Right cardiac atrium (tissue), 5 donors: ENCODE measurements around the gene BCL2L13. TPM values are rescaled to one million over a fixed set of nuclear protein-coding genes. Genes with fewer than 3 reads are reported as not detected.
"Not testable (repeated sequence)": the region's sequence is repeated elsewhere in the genome, so short reads cannot be mapped to it uniquely, and the experiment has no call there.

ENCODE experiments used
- ATAC-seq, 2 donors: fragments of 200-7000 bp; cut with Tn5 transposase; one replicate each; pipeline versions ENCODE4 v1.8.0 to v1.9.1; 2020; ENCODE audit warnings: moderate library complexity in 2 of 2, mild to moderate bottlenecking in 1 of 2
- DNase-seq, 3 donors: peaks; one replicate each; pipeline ENCODE4 v3.0.0-alpha.2; 2020
- H3K27ac ChIP-seq: one replicate; pipeline ENCODE4 v1.5.1; 2013; ENCODE audit warnings: mild to moderate bottlenecking, low read length, control low read depth, moderate library complexity
- H3K27me3 ChIP-seq: one replicate; pipeline ENCODE4 v1.6.1; 2013; ENCODE audit not compliant: control insufficient read depth, insufficient read depth
- H3K4me1 ChIP-seq: one replicate; pipeline ENCODE4 v1.6.1; 2013; ENCODE audit warnings: low read length; ENCODE audit not compliant: control insufficient read depth, insufficient read depth
- H3K4me3 ChIP-seq: one replicate; pipeline ENCODE4 v1.5.1; 2013; ENCODE audit warnings: low read length, control low read depth
- H3K9me3 ChIP-seq: one replicate; pipeline ENCODE4 v1.6.1; 2013; ENCODE audit warnings: low read length; ENCODE audit not compliant: control insufficient read depth
- WGBS: extraction: QIAGEN DNeasy Blood & Tissue Kit; methylation state at CpG from one replicate; pipeline ENCODE4 v1.1.7; 2013; 5-methylcytosine and 5-hydroxymethylcytosine counted together
- intact Hi-C, 4 donors: fragments of 100-400 bp; cut with DNase I; formaldehyde crosslinking; loops; one replicate each; pipeline versions ENCODE4 v1.11.0 to v1.14.0; 2022 to 2023
- polyA plus RNA-seq: library from polyadenylated mRNA; stranded (reverse); fragments of 200-250 nt; gene quantifications from one replicate; pipeline ENCODE4 v1.2.3, GENCODE V29; 2013
- total RNA-seq, 4 donors: library from RNA; stranded (reverse); fragmentation: NEBNext Ultra II Directional; extraction: Animal tissue kit (Norgen Biotek cat#: 25700); gene quantifications; one replicate each; pipeline ENCODE4 v1.2.1, GENCODE V29; 2021
- donor health status: healthy with polysubstance abuse.
- donor health status: DM: no; HTN: yes; CAD: no.
- donor health status: DM: no; HTN: no; CAD: no.
- donor health status: DM: no; HTN: yes; CAD: no; lungs with severe emphysema.
- donor health status: DM: yes; HTN: yes; CAD: no.

BCL2L13 gene
- total and polyA plus RNA-seq, 5 donors, result 40.0 to 62.9 (median 54.5) TPM

- H3K27ac ChIP-seq, result no peak overlapping the region
- intact Hi-C loops, result loop anchor here in 1 of 4 donors (10.0 kb wide), 1 partner anchor 331 kb away; the partner anchor contains the start of gene PEX26
- H3K27me3 ChIP-seq, result no peaks in the 10 kb centered on the region
- H3K4me1 ChIP-seq, result no peaks in the 10 kb centered on the region
- no peak for DNase-seq
- WGBS, result 67% methylated on average over 25 of the region's 25 CpGs
- no peaks in the 10 kb centered on the region for H3K9me3 ChIP-seq
- H3K4me3 ChIP-seq, result no peak overlapping the region
- ATAC-seq, result no peak
Observed at GRCh38 chr22:17743661-17744411, 105.3 kb downstream of the BCL2L13 start.

GRCh38 chr22:17744430-17744829, 105.9 kb downstream of the BCL2L13 start:
- ATAC-seq (no peak), DNase-seq (no peak)
- Histone ChIP-seq H3K27ac (no peak overlapping the region), H3K4me1 (no peaks in the 10 kb centered on the region), H3K9me3 (no peaks in the 10 kb centered on the region), H3K4me3 (no peak overlapping the region), H3K27me3 (no peaks in the 10 kb centered on the region)
- intact Hi-C loops, result loop anchor here in 1 of 4 donors (10.0 kb wide), 1 partner anchor 330 kb away; the partner anchor contains the start of gene PEX26
- 83% methylated on average over 7 of the region's 7 CpGs for WGBS

GRCh38 chr22:17746916-17747315, 108.4 kb downstream of the BCL2L13 start:
- no peaks in the 10 kb centered on the region for H3K27me3 ChIP-seq
- no peaks in the 10 kb centered on the region for H3K4me1 ChIP-seq
- DNase-seq, result no peak
- no peak overlapping the region for H3K27ac ChIP-seq
- H3K9me3 ChIP-seq, result no peaks in the 10 kb centered on the region
- H3K4me3 ChIP-seq, result no peak overlapping the region
- ATAC-seq, result no peak
- WGBS, result 93% methylated on average over 10 of the region's 10 CpGs
- intact Hi-C loops, result loop anchor here in 1 of 4 donors (5.0 to 10.0 kb wide), 2 partner anchors 50 to 328 kb away; partner anchors contain the start of gene PEX26

GRCh38 chr22:17748555-17749353, 110.2 kb downstream of the BCL2L13 start:
- ATAC-seq (peak; percentile 54 to 60), DNase-seq (peak in 2 of 3 donors; percentile 67 to 73)
- Histone ChIP-seq H3K4me3 (no peak overlapping the region), H3K27ac (no peak overlapping the region), H3K9me3 (no peaks in the 10 kb centered on the region), H3K4me1 (no peaks in the 10 kb centered on the region), H3K27me3 (no peaks in the 10 kb centered on the region)
- 60% methylated on average over 40 of the region's 40 CpGs for WGBS
- intact Hi-C loops, result loop anchor here in 1 of 4 donors (5.0 to 10.0 kb wide), 2 partner anchors 49 to 326 kb away; partner anchors contain the start of gene PEX26

- Histone ChIP-seq H3K4me3 (no peak overlapping the region), H3K9me3 (no peaks in the 10 kb centered on the region), H3K4me1 (no peaks in the 10 kb centered on the region), H3K27ac (no peak overlapping the region), H3K27me3 (no peaks in the 10 kb centered on the region)
- WGBS, result 91% methylated on average over 35 of the region's 35 CpGs
- intact Hi-C loops, result loop anchor here in 1 of 4 donors (5.0 to 10.0 kb wide), 2 partner anchors 48 to 325 kb away; partner anchors contain the start of gene PEX26
- ATAC-seq (peak in 1 of 2 donors; percentile 37), DNase-seq (peak in 1 of 3 donors; percentile 39)
Observed at GRCh38 chr22:17749605-17750395, 111.2 kb downstream of the BCL2L13 start.

GRCh38 chr22:17751596-17751995, 113.0 kb downstream of the BCL2L13 start:
- Histone ChIP-seq H3K4me1 (no peaks in the 10 kb centered on the region), H3K4me3 (no peak overlapping the region), H3K27me3 (no peaks in the 10 kb centered on the region), H3K27ac (no peak overlapping the region), H3K9me3 (no peaks in the 10 kb centered on the region)
- DNase-seq (no peak), ATAC-seq (peak in 1 of 2 donors; percentile 17)
- WGBS, result 74% methylated on average over 6 of the region's 6 CpGs
- intact Hi-C loops, result no loop called here

- no peak overlapping the region for H3K4me3 ChIP-seq
Observed at GRCh38 chr22:17753401-17753989, 114.9 kb downstream of the BCL2L13 start.

GRCh38 chr22:17754233-17754925, 115.8 kb downstream of the BCL2L13 start:
- Histone ChIP-seq H3K27me3 (no peaks in the 10 kb centered on the region), H3K27ac (no peak overlapping the region), H3K4me1 (no peaks in the 10 kb centered on the region), H3K9me3 (no peaks in the 10 kb centered on the region), H3K4me3 (no peak overlapping the region)
- intact Hi-C loops, result no loop called here
- DNase-seq, result peak in 1 of 3 donors; percentile 41
- ATAC-seq, result peak; percentile 16 to 27
- WGBS, result 88% methylated on average over 14 of the region's 14 CpGs

More at GRCh38 chr22:17753401-17753989, 114.9 kb downstream of the BCL2L13 start:
- Histone ChIP-seq H3K27me3 (no peaks in the 10 kb centered on the region), H3K9me3 (no peaks in the 10 kb centered on the region), H3K4me1 (no peaks in the 10 kb centered on the region), H3K27ac (no peak overlapping the region)
- intact Hi-C loops, result no loop called here
- 92% methylated on average over 13 of the region's 13 CpGs for WGBS
- ATAC-seq, result no peak
- no peak for DNase-seq

- intact Hi-C loops, result no loop called here
- no peak for ATAC-seq
- WGBS, result 76% methylated on average over 2 of the region's 4 CpGs
- H3K4me3 ChIP-seq, result no peak overlapping the region
- DNase-seq, result no peak
- H3K9me3 ChIP-seq, result no peaks in the 10 kb centered on the region
- no peaks in the 10 kb centered on the region for H3K4me1 ChIP-seq
- no peak overlapping the region for H3K27ac ChIP-seq
- no peaks in the 10 kb centered on the region for H3K27me3 ChIP-seq
Observed at GRCh38 chr22:17761138-17761488, 122.6 kb downstream of the BCL2L13 start.

GRCh38 chr22:17763442-17763841, 124.9 kb downstream of the BCL2L13 start:
- intact Hi-C loops, ATAC-seq, DNase-seq, H3K27me3 ChIP-seq, H3K27ac ChIP-seq, H3K9me3 ChIP-seq, H3K4me1 ChIP-seq, H3K4me3 ChIP-seq: not testable (repeated sequence)
- WGBS, result 89% methylated on average over 10 of the region's 10 CpGs
